GM23248 (cell line): ENCODE data around the gene FANCE. TPM values are rescaled to one million over a fixed set of nuclear protein-coding genes. Genes with fewer than 3 reads are reported as not detected.

Experiments used
- DNase-seq: peaks from one replicate; pipeline ENCODE4 v3.0.0-alpha.2; 2015
- H2AFZ ChIP-seq: fragments of 200-600 bp; sonication (generic); 2 replicates; pipeline ENCODE4 v1.6.1; 2016; ENCODE audit warnings: antibody characterized with exemption
- H3F3A ChIP-seq: fragments of 200-600 bp; sonication (generic); 2 replicates; pipeline ENCODE4 v1.6.1; 2016; ENCODE audit warnings: mild to moderate bottlenecking, antibody characterized with exemption, mixed run types; ENCODE audit not compliant: insufficient read depth
- H3K27ac ChIP-seq: fragments of 200-600 bp; sonication (generic); 2 replicates; pipeline ENCODE4 v1.5.1; 2016; ENCODE audit warnings: mild to moderate bottlenecking
- H3K27me3 ChIP-seq: fragments of 200-600 bp; sonication (generic); replicated peaks from 2 replicates; pipeline ENCODE4 v1.6.1; 2016; ENCODE audit warnings: mild to moderate bottlenecking; ENCODE audit not compliant: insufficient read depth
- H3K36me3 ChIP-seq: fragments of 200-600 bp; sonication (generic); 2 replicates; pipeline ENCODE4 v1.6.1; 2016; ENCODE audit warnings: low read depth, mild to moderate bottlenecking
- H3K4me1 ChIP-seq: fragments of 200-600 bp; sonication (generic); 2 replicates; pipeline ENCODE4 v1.6.1; 2016; ENCODE audit warnings: mild to moderate bottlenecking; ENCODE audit not compliant: insufficient read depth
- H3K4me2 ChIP-seq: fragments of 200-600 bp; sonication (generic); one replicate; pipeline ENCODE4 v1.6.1; 2016; ENCODE audit warnings: mild to moderate bottlenecking; ENCODE audit not compliant: unreplicated experiment
- H3K4me3 ChIP-seq: fragments of 200-600 bp; sonication (generic); 2 replicates; pipeline ENCODE4 v1.5.1; 2016; ENCODE audit warnings: mild to moderate bottlenecking
- H3K79me2 ChIP-seq: fragments of 200-600 bp; sonication (generic); 2 replicates; pipeline ENCODE4 v1.6.1; 2016; ENCODE audit warnings: mild to moderate bottlenecking; ENCODE audit not compliant: insufficient read depth
- H3K9ac ChIP-seq: fragments of 200-600 bp; sonication (generic); 2 replicates; pipeline ENCODE4 v1.6.1; 2016; ENCODE audit warnings: mild to moderate bottlenecking
- H3K9me2 ChIP-seq: fragments of 200-600 bp; sonication (generic); 2 replicates; pipeline ENCODE4 v1.6.1; 2016; ENCODE audit warnings: mixed run types, mild to moderate bottlenecking, moderate library complexity; ENCODE audit not compliant: insufficient read depth
- H3K9me3 ChIP-seq: fragments of 200-600 bp; sonication (generic); one replicate; pipeline ENCODE4 v1.6.1; 2017; ENCODE audit warnings: low read depth
- H4K20me1 ChIP-seq: fragments of 200-600 bp; sonication (generic); 2 replicates; pipeline ENCODE4 v1.6.0; 2016; ENCODE audit not compliant: insufficient read depth
- EZH2 ChIP-seq: fragments of 200-600 bp; sonication (generic); IDR thresholded peaks from 2 replicates; pipeline ENCODE4 v1.6.1; 2018; ENCODE audit warnings: antibody characterized with exemption, mild to moderate bottlenecking; ENCODE audit not compliant: insufficient read depth, poor library complexity, severe bottlenecking
- EZH2phosphoT487 ChIP-seq: fragments of 200-600 bp; sonication (generic); IDR thresholded peaks from 2 replicates; pipeline ENCODE4 v1.6.1; 2018; ENCODE audit warnings: antibody characterized with exemption, moderate library complexity, mild to moderate bottlenecking, low read depth; ENCODE audit not compliant: insufficient read depth
- WGBS, 2 experiments: methylation state at CpG; one replicate each; pipeline ENCODE4 v1.1.6; 2015 to 2017; ENCODE audit warnings: low lambda C conversion rate in 2 of 2, low coverage in 1 of 2; ENCODE audit errors: missing lambda C conversion rate in 2 of 2; 5-methylcytosine and 5-hydroxymethylcytosine counted together
- in situ Hi-C: fragments of 300-500 bp; cut with MboI; formaldehyde crosslinking; loops from 2 replicates; pipeline ENCODE4 v1.15.0; 2020
- polyA plus RNA-seq: library from polyadenylated mRNA; unstranded; fragments of >200 nt; fragmentation: Nextera tagmentation; extraction: Ambion mirVana; gene quantifications from 2 replicates; pipeline ENCODE4 v1.2.1, GENCODE V29; 2016
- total RNA-seq: library from RNA; depleted of rRNA; stranded (reverse); fragments of >200 nt; shearing (Covaris generic); gene quantifications from 2 replicates; pipeline ENCODE4 v1.2.3, GENCODE V29; 2014

FANCE gene
- total and polyA plus RNA-seq, 2 experiments from 2014 or later, result 4.3 to 9.7 TPM

DNA sequence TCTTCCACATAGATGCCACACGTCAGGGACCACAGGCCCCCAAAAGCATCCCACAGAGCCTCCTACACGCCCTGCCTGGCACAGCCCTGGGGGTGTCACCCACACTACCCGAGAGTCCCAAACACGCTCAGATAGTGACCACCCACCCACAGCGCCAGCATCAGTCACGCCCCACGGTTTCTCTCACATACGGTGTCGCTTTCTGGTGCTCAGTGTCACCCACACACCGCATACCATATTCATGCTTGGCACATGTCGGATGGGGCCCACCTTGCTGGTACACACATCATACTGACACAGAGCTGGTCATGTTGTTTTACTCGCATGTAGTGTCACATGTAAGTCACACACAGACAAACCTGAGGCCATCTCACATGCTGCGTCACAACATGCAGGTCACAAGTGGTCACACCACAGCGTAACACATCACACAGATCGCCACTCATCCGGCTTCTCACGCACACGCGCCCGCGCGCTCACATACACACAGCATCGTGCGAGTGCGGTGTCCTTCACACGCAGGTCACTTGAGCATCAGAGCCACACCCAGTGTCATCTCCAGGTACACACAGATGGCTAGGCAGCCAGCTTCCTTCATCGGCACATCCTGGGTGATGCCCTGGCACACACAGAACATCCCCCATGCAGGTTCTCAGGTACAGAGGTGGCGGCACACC, 41.3 kb downstream of the FANCE start:
- Histone ChIP-seq H3K4me3 (no peak overlapping the region), H3K79me2 (peaks cover 82% of the 10 kb centered on the region), H3K9me3 (no peaks in the 10 kb centered on the region), H3K9me2 (no peaks in the 10 kb centered on the region), H3K27ac (no peak overlapping the region), H3K4me2 (no peak overlapping the region), H3K27me3 (no peaks in the 10 kb centered on the region), H2AFZ (no peak overlapping the region), H3K9ac (no peak overlapping the region), H3K4me1 (peaks cover 18% of the 10 kb centered on the region), H3K36me3 (no peaks in the 10 kb centered on the region), H4K20me1 (no peaks in the 10 kb centered on the region), H3F3A (no peaks in the 10 kb centered on the region)
- WGBS, 2 experiments, result 89% methylated on average over 28 of the region's 28 CpGs
- no peak for DNase-seq
- in situ Hi-C loops, result no loop called here
- TF ChIP-seq EZH2phosphoT487 (no peak), EZH2 (no peak)

GRCh38 chr6:35494161-35494563, 42.0 kb downstream of the FANCE start:
- Histone ChIP-seq H3K9me2 (no peaks in the 10 kb centered on the region), H3K9ac (no peak overlapping the region), H3K79me2 (peaks cover 75% of the 10 kb centered on the region), H3K9me3 (no peaks in the 10 kb centered on the region), H3F3A (no peaks in the 10 kb centered on the region), H4K20me1 (no peaks in the 10 kb centered on the region), H3K36me3 (no peaks in the 10 kb centered on the region), H2AFZ (no peak overlapping the region), H3K27me3 (no peaks in the 10 kb centered on the region), H3K27ac (no peak overlapping the region), H3K4me2 (no peak overlapping the region), H3K4me3 (no peak overlapping the region), H3K4me1 (peaks cover 18% of the 10 kb centered on the region)
- 60 to 63% methylated on average over 4 of the region's 4 CpGs for WGBS, 2 experiments
- TF ChIP-seq EZH2 (no peak), EZH2phosphoT487 (no peak)
- in situ Hi-C loops, result no loop called here
- DNase-seq, result peak; percentile 35

GRCh38 chr6:35495258-35496035, 43.3 kb downstream of the FANCE start:
- Histone ChIP-seq H3K9ac (peak overlapping the region; percentile 79), H3K79me2 (peaks cover 63% of the 10 kb centered on the region), H3K4me2 (peak overlapping the region; percentile 72), H3F3A (0 out of 2 replicates have a peak, but pooled peaks cover 5% of the 10 kb centered on the region), H3K9me3 (no peaks in the 10 kb centered on the region), H3K36me3 (no peaks in the 10 kb centered on the region), H3K4me3 (peak overlapping the region; percentile 82), H3K27me3 (no peaks in the 10 kb centered on the region), H3K27ac (no peak overlapping the region; the same call in 1 of the 2 replicates), H3K9me2 (no peaks in the 10 kb centered on the region), H3K4me1 (peaks cover 10% of the 10 kb centered on the region), H4K20me1 (no peaks in the 10 kb centered on the region), H2AFZ (peak overlapping the region; percentile 74; the same call in 1 of the 2 replicates)
- in situ Hi-C loops, result no loop called here
- peak; percentile 16 for DNase-seq
- TF ChIP-seq EZH2, result no peak
- TF ChIP-seq EZH2phosphoT487, result no peak
- WGBS, 2 experiments, result 73 to 76% methylated on average over 8 to 9 of the region's 9 CpGs

GRCh38 chr6:35496036-35496840, 44.1 kb downstream of the FANCE start:
- Histone ChIP-seq H3K79me2 (peaks cover 55% of the 10 kb centered on the region), H3F3A (0 out of 2 replicates have a peak, but pooled peaks cover 5% of the 10 kb centered on the region), H4K20me1 (no peaks in the 10 kb centered on the region), H3K4me3 (peak overlapping the region; percentile 82), H3K4me1 (peaks cover 8% of the 10 kb centered on the region), H3K27ac (peak overlapping the region; percentile 37), H3K9me2 (no peaks in the 10 kb centered on the region), H3K27me3 (no peaks in the 10 kb centered on the region), H3K4me2 (peak overlapping the region; percentile 72), H2AFZ (peak overlapping the region; percentile 74), H3K9ac (peak overlapping the region; percentile 79), H3K36me3 (no peaks in the 10 kb centered on the region), H3K9me3 (no peaks in the 10 kb centered on the region)
- in situ Hi-C loops, result no loop called here
- TF ChIP-seq EZH2, result no peak
- TF ChIP-seq EZH2phosphoT487, result no peak
- peak; percentile 77 for DNase-seq
- WGBS, 2 experiments, result 1 to 3% methylated on average over 24 to 32 of the region's 63 CpGs
